Smooth muscle cell of the pulmonary artery (primary cell): Measurements from ENCODE around the gene ASPRV1. TPM values are rescaled to one million over a fixed set of nuclear protein-coding genes. Genes with fewer than 3 reads are reported as not detected.

Experiments used
- total RNA-seq: library from RNA; depleted of rRNA; stranded (reverse); fragments of >200 nt; gene quantifications from 2 replicates; pipeline ENCODE4 v1.2.3, GENCODE V29; 2014

ASPRV1 gene
- 0.33 and 0.46 TPM in 2 replicates for total RNA-seq

GRCh38 chr2:69961496-69961895, at the start of gene ASPRV1:
TSS of gene ASPRV1 (minus strand) at chr2:69961631. CDS start at chr2:69961436, 195 bp downstream.

GRCh38 chr2:69914950-69915945, 46.2 kb downstream of the ASPRV1 start, which contains the start of gene MXD1:
TSS of gene MXD1 (plus strand) at chr2:69915109. CDS start at chr2:69915331, 222 bp downstream.

Other genes with a start within 250 kb of the ASPRV1 start
- gene ANXA4, start 219.5 kb downstream of the ASPRV1 start, total RNA-seq: 56.0 and 67.2 TPM in 2 replicates
- 11.7 and 15.3 TPM in 2 replicates for gene GMCL1, start 132.0 kb downstream of the ASPRV1 start, total RNA-seq
- gene SNRNP27, start 67.7 kb downstream of the ASPRV1 start, total RNA-seq: 19.4 and 27.4 TPM in 2 replicates
- gene MXD1, start 46.5 kb downstream of the ASPRV1 start, total RNA-seq: 6.9 and 11.5 TPM in 2 replicates
- gene PCBP1, start 125.8 kb upstream of the ASPRV1 start, total RNA-seq: 87.6 and 104 TPM in 2 replicates
- 22.4 and 23.3 TPM in 2 replicates for gene C2orf42, start 229.4 kb upstream of the ASPRV1 start, total RNA-seq